Vagina (tissue), 2 donors: ENCODE results near the gene VILL. TPM values are rescaled to one million over a fixed set of nuclear protein-coding genes. Genes with fewer than 3 reads are reported as not detected.

ENCODE experiments used
- DNase-seq, 2 donors: peaks; one replicate each; pipeline ENCODE4 v3.0.0-alpha.2; 2017; ENCODE audit errors: extremely low spot score in 2 of 2
- H3K27ac ChIP-seq: fragments of 200-600 bp; sonication (generic); one replicate; pipeline ENCODE4 v1.5.1; 2019
- H3K27me3 ChIP-seq: fragments of 200-600 bp; sonication (generic); one replicate; pipeline ENCODE4 v1.5.1; 2019
- H3K36me3 ChIP-seq, 2 donors: fragments of 200-600 bp; sonication (generic); one replicate each; pipeline ENCODE4 v1.5.1; 2017 to 2019
- H3K4me1 ChIP-seq: fragments of 200-600 bp; sonication (generic); one replicate; pipeline ENCODE4 v1.5.1; 2019
- H3K4me3 ChIP-seq, 2 donors: fragments of 200-600 bp; sonication (generic); 1 replicate in 1 of 2; 2 replicates in 1 of 2; pipeline ENCODE4 v1.5.1; 2016 to 2019
- H3K9me3 ChIP-seq: fragments of 200-600 bp; sonication (generic); one replicate; pipeline ENCODE4 v1.5.1; 2019
- POLR2A ChIP-seq, 2 donors: fragments of 450-650 bp; IDR thresholded peaks; one replicate each; pipeline ENCODE4 v1.6.1; 2017; ENCODE audit warnings: antibody characterized with exemption in 2 of 2, mild to moderate bottlenecking in 2 of 2, moderate library complexity in 2 of 2
- POLR2AphosphoS5 ChIP-seq, 2 donors: sonication (generic); formaldehyde crosslinking; IDR thresholded peaks; one replicate each; pipeline ENCODE4 v1.9.0; 2017; ENCODE audit warnings: antibody characterized with exemption in 2 of 2, mild to moderate bottlenecking in 2 of 2, low read depth in 1 of 2; ENCODE audit not compliant: insufficient read depth in 1 of 2
- intact Hi-C: fragments of 100-400 bp; cut with DNase I; formaldehyde crosslinking; loops from one replicate; pipeline ENCODE4 v1.15.1; 2023
- total RNA-seq: library from RNA; depleted of rRNA; stranded (reverse); fragments of >200 nt; gene quantifications from one replicate; pipeline ENCODE4 v1.2.3, GENCODE V29; 2016
- TF ChIP-seq, protein P1 (sequence below), 3 experiments: fragments of 450-650 bp in 2 of 3; fragments of 200-600 bp in 1 of 3; sonication (generic) in 1 of 3; IDR thresholded peaks; one replicate each; pipeline ENCODE4 v1.5.1; 2017 to 2019; ENCODE audit warnings: antibody characterized with exemption in 3 of 3, mild to moderate bottlenecking in 2 of 3, moderate library complexity in 2 of 3

Gene VILL
- total RNA-seq, 1 donor from 2014 or later, result 7.9 TPM

DNA sequence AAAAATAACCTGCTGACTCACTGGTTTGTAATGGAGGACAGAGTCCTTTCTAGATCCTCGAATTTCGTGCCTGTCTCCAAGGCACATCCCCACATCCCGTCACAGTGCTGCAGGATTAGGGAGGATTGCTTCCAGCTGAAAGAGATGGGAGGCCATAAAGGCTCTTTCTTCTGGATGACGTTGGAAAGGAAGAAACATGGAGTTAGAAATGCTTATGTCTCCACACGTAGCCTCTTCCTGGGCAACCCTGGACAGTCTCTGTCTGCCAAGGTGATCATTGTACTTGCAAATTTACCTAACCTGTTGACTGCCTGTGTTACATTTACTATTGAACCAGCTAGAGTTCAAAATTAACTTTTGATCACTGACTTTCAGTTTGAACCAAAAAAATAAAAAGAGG is 27.6 kb upstream of the VILL start:
- Histone ChIP-seq H3K9me3 (no peaks in the 10 kb centered on the region), H3K27ac (peak overlapping the region; percentile 10), H3K27me3 (no peaks in the 10 kb centered on the region), H3K4me3 (no peak overlapping the region), H3K4me1 (peaks cover 28% of the 10 kb centered on the region), H3K36me3 (no peaks in the 10 kb centered on the region)
- TF ChIP-seq POLR2A (IDR thresholded peaks at IDR 0.05) (no peak), POLR2AphosphoS5 (IDR thresholded peaks at IDR 0.05; ENCODE audit: insufficient read depth in 1 of 2, low read depth in 1 of 2) (no peak)
- TF ChIP-seq, protein P1, sequence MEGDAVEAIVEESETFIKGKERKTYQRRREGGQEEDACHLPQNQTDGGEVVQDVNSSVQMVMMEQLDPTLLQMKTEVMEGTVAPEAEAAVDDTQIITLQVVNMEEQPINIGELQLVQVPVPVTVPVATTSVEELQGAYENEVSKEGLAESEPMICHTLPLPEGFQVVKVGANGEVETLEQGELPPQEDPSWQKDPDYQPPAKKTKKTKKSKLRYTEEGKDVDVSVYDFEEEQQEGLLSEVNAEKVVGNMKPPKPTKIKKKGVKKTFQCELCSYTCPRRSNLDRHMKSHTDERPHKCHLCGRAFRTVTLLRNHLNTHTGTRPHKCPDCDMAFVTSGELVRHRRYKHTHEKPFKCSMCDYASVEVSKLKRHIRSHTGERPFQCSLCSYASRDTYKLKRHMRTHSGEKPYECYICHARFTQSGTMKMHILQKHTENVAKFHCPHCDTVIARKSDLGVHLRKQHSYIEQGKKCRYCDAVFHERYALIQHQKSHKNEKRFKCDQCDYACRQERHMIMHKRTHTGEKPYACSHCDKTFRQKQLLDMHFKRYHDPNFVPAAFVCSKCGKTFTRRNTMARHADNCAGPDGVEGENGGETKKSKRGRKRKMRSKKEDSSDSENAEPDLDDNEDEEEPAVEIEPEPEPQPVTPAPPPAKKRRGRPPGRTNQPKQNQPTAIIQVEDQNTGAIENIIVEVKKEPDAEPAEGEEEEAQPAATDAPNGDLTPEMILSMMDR (IDR thresholded peaks at IDR 0.05), result no peak
- intact Hi-C loops, result no loop called here
- DNase-seq, result no peak

DNA sequence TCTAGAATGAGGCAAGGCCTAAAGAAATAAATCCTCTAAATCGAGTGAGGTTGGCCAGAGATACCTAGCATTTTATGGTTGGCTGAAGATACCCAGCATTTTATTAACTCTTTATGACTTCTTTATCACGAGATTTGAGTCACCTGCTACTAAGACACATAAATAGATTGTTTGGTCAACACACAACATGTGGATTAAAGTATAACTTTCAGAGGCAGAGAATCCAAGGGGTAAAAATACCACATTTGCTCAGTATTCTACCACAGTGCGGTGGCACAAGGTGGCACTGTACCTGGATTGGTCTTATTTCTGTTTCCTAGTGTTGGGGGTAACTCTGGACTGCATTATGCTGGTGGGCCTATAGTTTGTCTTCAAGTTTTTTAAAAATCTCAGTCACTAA is 27.0 kb upstream of the VILL start:
- TF ChIP-seq POLR2A (IDR thresholded peaks at IDR 0.05) (no peak), POLR2AphosphoS5 (IDR thresholded peaks at IDR 0.05; ENCODE audit: insufficient read depth in 1 of 2, low read depth in 1 of 2) (no peak)
- TF ChIP-seq, protein P1 (IDR thresholded peaks at IDR 0.05), result no peak
- Histone ChIP-seq H3K4me3 (no peak overlapping the region), H3K4me1 (peaks cover 28% of the 10 kb centered on the region), H3K36me3 (no peaks in the 10 kb centered on the region), H3K9me3 (no peaks in the 10 kb centered on the region), H3K27ac (peak overlapping the region; percentile 10), H3K27me3 (no peaks in the 10 kb centered on the region)
- no peak for DNase-seq
- intact Hi-C loops, result no loop called here

DNA sequence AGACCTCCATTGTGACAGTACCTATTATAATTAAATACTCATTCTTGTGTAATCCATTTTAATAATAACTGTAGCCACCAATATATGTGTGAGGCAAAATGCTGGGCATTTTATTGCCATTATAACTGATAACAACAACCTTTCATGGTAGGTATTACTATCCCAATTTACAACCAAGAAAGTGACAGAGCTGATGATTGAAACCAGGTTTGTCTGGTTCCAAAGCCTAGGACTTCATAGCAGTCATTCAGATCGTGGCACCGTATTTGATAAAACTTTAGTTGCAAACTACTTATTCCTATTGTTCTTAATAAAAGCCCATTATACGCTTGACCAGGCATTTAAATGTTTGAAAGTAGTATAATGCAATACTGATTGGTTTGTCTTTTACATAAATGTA is 26.4 kb upstream of the VILL start:
- H3K27me3 ChIP-seq, result no peaks in the 10 kb centered on the region
- intact Hi-C loops, result no loop called here
- H3K4me3 ChIP-seq, result no peak overlapping the region
- H3K27ac ChIP-seq, result no peak overlapping the region
- no peak for DNase-seq
- no peaks in the 10 kb centered on the region for H3K9me3 ChIP-seq
- peaks cover 28% of the 10 kb centered on the region for H3K4me1 ChIP-seq
- TF ChIP-seq POLR2A (IDR thresholded peaks at IDR 0.05) (no peak), POLR2AphosphoS5 (IDR thresholded peaks at IDR 0.05; ENCODE audit: insufficient read depth in 1 of 2, low read depth in 1 of 2) (no peak)
- TF ChIP-seq, protein P1 (IDR thresholded peaks at IDR 0.05), result no peak
- no peaks in the 10 kb centered on the region for H3K36me3 ChIP-seq

DNA sequence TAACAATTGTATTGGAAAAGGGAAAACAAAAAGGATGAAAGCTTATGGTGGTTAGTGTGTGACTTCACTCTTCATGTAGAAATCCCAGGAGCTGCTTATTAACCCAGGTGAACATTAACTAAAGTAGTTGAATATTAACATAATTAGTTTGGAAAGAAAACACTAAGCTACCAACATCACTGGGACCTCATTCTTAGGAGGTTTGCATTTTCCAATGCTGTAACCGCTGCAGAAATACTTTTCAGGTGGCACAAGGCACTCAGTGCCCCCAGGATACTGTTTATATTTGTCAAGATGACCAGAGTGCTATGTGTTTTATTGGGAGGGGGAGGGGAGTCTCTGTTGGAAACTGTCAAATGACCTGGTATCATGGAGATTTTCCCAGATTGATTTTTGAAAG is 25.9 kb upstream of the VILL start:
- H3K4me1 ChIP-seq, result peaks cover 34% of the 10 kb centered on the region

DNA sequence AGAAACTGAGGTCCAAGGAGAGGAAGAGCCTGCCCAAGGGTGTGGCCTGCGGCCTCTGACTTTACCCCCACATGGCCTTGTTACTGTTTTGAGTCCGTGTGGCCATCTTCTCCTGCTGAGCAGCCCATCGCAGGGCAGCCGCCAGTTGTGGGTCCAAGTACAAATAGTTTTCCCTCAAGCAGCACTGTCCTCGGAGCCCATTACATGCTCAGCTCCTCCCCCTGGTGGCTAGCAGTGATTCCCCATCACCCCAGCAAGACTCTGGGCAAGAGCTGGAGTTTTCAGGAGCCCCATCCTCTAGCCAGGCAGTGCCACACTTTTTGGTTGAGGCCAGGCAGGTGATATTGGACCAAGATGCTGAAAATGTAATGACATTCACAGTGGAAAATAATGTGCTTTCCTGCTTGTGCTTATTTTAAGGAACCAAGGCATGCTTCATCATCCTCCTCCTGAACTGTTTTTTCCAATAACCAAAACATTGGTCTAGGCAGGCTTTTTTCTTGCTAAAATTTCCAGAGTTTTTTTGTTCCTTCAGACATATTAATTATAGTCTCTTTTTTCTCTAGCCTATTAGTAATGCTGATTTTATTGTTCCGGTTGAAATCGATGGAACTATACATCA is 23.2 kb upstream of the VILL start:
- H3K27me3 ChIP-seq, result no peaks in the 10 kb centered on the region
- DNase-seq, result no peak
- intact Hi-C loops, result no loop called here
- no peak overlapping the region for H3K27ac ChIP-seq
- H3K36me3 ChIP-seq, result no peaks in the 10 kb centered on the region
- H3K4me3 ChIP-seq, result no peak overlapping the region
- peaks cover 21% of the 10 kb centered on the region for H3K4me1 ChIP-seq
- no peaks in the 10 kb centered on the region for H3K9me3 ChIP-seq
- TF ChIP-seq POLR2AphosphoS5 (IDR thresholded peaks at IDR 0.05; ENCODE audit: insufficient read depth in 1 of 2, low read depth in 1 of 2), result no peak
- no peak for TF ChIP-seq POLR2A (IDR thresholded peaks at IDR 0.05)
- TF ChIP-seq, protein P1 (IDR thresholded peaks at IDR 0.05), result peak; percentile 68 to 77 (median 74)

More for the DNA sequence above, 25.9 kb upstream of the VILL start:
- no peak overlapping the region for H3K4me3 ChIP-seq
- DNase-seq, result no peak
- intact Hi-C loops, result no loop called here
- H3K27me3 ChIP-seq, result no peaks in the 10 kb centered on the region
- H3K27ac ChIP-seq, result no peak overlapping the region
- TF ChIP-seq POLR2A (IDR thresholded peaks at IDR 0.05), result no peak
- TF ChIP-seq, protein P1 (IDR thresholded peaks at IDR 0.05), result no peak
- no peak for TF ChIP-seq POLR2AphosphoS5 (IDR thresholded peaks at IDR 0.05; ENCODE audit: insufficient read depth in 1 of 2, low read depth in 1 of 2)
- no peaks in the 10 kb centered on the region for H3K9me3 ChIP-seq
- H3K36me3 ChIP-seq, result no peaks in the 10 kb centered on the region
